Measurements from ENCODE around the gene TNFSF4. TPM values are rescaled to one million over a fixed set of nuclear protein-coding genes. Genes with fewer than 3 reads are reported as not detected.

The TNFSF4 gene
- total and polyA plus RNA-seq, 2 of the 4 experiments (the other 2 are of a cell fraction), result 13.4 to 19.7 TPM

GRCh38 chr1:173195596-173196088 is 11.5 kb downstream of the TNFSF4 start:
- ATAC-seq (ENCODE audit: low read depth) (no peak), DNase-seq (no peak)
- no peaks in the 10 kb centered on the region for H4K20me1 ChIP-seq (ENCODE audit: insufficient read depth, low read length)
- POLR2A ChIA-PET (ENCODE audit: unreplicated experiment), result no interaction called here
- H4K8ac ChIP-seq (ENCODE audit: low read depth in 2 of 2, low read length in 2 of 2), result no peak overlapping the region; a peak in 1 of 4 replicates
- WGBS, 2 experiments (ENCODE audit: extremely low coverage in 2 of 2, insufficient read length in 1 of 2), result 96% methylated on average over 2 of the region's 5 CpGs; no CpG with 5 or more reads in 1 of the 2 experiments
- no peak overlapping the region for H3K4me2 ChIP-seq (ENCODE audit: low read depth, low read length)
- no peaks in the 10 kb centered on the region for H3K9me3 ChIP-seq (ENCODE audit: control insufficient read depth, insufficient read depth, low read length)
- no TSS peak for BruUV-seq (replicated peaks)
- H3K4ac ChIP-seq (ENCODE audit: low read depth, low read length), result peak overlapping the region; percentile 44; the same call in 1 of the 2 replicates
- intact Hi-C loops (cut with micrococcal nuclease), result no loop called here
- dilution Hi-C loops (cut with HindIII; ENCODE audit: low sequenced_read_pairs, unreplicated experiment), result no loop called here
- no peak overlapping the region for H2AK9ac ChIP-seq (replicated peaks; ENCODE audit: low read depth, low read length, poor library complexity)
- no peak for TF ChIP-seq RAD21 (IDR thresholded peaks at IDR 0.05; ENCODE audit: low read length)
- TF ChIP-seq SMC3 (IDR thresholded peaks at IDR 0.05; ENCODE audit: low read depth, low read length), result no peak
- no peak for TF ChIP-seq CHD1 (IDR thresholded peaks at IDR 0.05; ENCODE audit: low read depth, low read length)
- no peak for TF ChIP-seq MXI1 (IDR thresholded peaks at IDR 0.05; ENCODE audit: borderline replicate concordance, low read depth, low read length)
- no peak for TF ChIP-seq RCOR1 (IDR thresholded peaks at IDR 0.05; ENCODE audit: insufficient replicate concordance, low read length)
- no peak for TF ChIP-seq FOS (IDR thresholded peaks at IDR 0.05; ENCODE audit: low read depth, low read length)
- TF ChIP-seq NFE2L2 (IDR thresholded peaks at IDR 0.05; ENCODE audit: low read depth, low read length), result no peak
- TF ChIP-seq MAFK (IDR thresholded peaks at IDR 0.05; ENCODE audit: low read depth, low read length), result no peak
- no peak for TF ChIP-seq MAZ (IDR thresholded peaks at IDR 0.05; ENCODE audit: borderline replicate concordance, low read depth, low read length)
- TF ChIP-seq RFX5 (IDR thresholded peaks at IDR 0.05; ENCODE audit: low read depth, low read length), result no peak
- TF ChIP-seq, protein P1, sequence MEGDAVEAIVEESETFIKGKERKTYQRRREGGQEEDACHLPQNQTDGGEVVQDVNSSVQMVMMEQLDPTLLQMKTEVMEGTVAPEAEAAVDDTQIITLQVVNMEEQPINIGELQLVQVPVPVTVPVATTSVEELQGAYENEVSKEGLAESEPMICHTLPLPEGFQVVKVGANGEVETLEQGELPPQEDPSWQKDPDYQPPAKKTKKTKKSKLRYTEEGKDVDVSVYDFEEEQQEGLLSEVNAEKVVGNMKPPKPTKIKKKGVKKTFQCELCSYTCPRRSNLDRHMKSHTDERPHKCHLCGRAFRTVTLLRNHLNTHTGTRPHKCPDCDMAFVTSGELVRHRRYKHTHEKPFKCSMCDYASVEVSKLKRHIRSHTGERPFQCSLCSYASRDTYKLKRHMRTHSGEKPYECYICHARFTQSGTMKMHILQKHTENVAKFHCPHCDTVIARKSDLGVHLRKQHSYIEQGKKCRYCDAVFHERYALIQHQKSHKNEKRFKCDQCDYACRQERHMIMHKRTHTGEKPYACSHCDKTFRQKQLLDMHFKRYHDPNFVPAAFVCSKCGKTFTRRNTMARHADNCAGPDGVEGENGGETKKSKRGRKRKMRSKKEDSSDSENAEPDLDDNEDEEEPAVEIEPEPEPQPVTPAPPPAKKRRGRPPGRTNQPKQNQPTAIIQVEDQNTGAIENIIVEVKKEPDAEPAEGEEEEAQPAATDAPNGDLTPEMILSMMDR (conservative IDR thresholded peaks at IDR 0.05; ENCODE audit: low read depth, low read length), result no peak
- no peak for TF ChIP-seq USF2 (IDR thresholded peaks at IDR 0.05; ENCODE audit: low read depth, low read length)
- no peak for TF ChIP-seq POLR2A (IDR thresholded peaks at IDR 0.05; ENCODE audit: low read depth, low read length)
- TF ChIP-seq CEBPB (IDR thresholded peaks at IDR 0.05; ENCODE audit: low read depth, low read length), result no peak
- no peak for TF ChIP-seq BHLHE40 (IDR thresholded peaks at IDR 0.05; ENCODE audit: low read depth, low read length)
- TF ChIP-seq ELK1 (IDR thresholded peaks at IDR 0.05; ENCODE audit: borderline replicate concordance, low read depth, low read length), result no peak
- H4K91ac ChIP-seq (ENCODE audit: insufficient read depth, low read depth, low read length), result no peak overlapping the region
- H3K4me1 ChIP-seq (ENCODE audit: control insufficient read depth, insufficient read depth, low read length), result peaks cover 3% of the 10 kb centered on the region
- H3K79me1 ChIP-seq (ENCODE audit: low read depth in 1 of 2, low read length in 2 of 2), result peaks cover 4 to 46% of the 10 kb centered on the region in 2 experiments; a peak in 3 of 4 replicates
- H2AK5ac ChIP-seq (ENCODE audit: low read depth, low read length), result peak overlapping the region; percentile 38; the same call in 1 of the 2 replicates
- H3K27me3 ChIP-seq (ENCODE audit: control insufficient read depth, insufficient read depth, low read length), result no peaks in the 10 kb centered on the region
- H2BK120ac ChIP-seq (ENCODE audit: low read depth, low read length), result no peak overlapping the region
- H3K9ac ChIP-seq (ENCODE audit: low read depth, low read length), result no peak overlapping the region
- H3K27ac ChIP-seq (ENCODE audit: insufficient read depth, low read length), result no peak overlapping the region
- H3K9me1 ChIP-seq (ENCODE audit: insufficient read depth, low read length), result peaks cover 13% of the 10 kb centered on the region
- no peak overlapping the region for H2AFZ ChIP-seq (replicated peaks; ENCODE audit: low read length, poor library complexity)
- H3K23ac ChIP-seq (ENCODE audit: low read depth, low read length), result no peak overlapping the region
- in situ Hi-C loops (cut with MboI; ENCODE audit: low sequenced_read_pairs), result loop anchor here (5.0 kb wide), 1 partner anchor 448 kb away; no protein-coding TSS in a partner anchor
- no peak overlapping the region for H2BK20ac ChIP-seq (ENCODE audit: low read depth, low read length)
- no peak overlapping the region for H2BK5ac ChIP-seq (ENCODE audit: low read depth, low read length, poor library complexity, severe bottlenecking)
- 0 out of 2 replicates have a peak, but pooled peaks cover 1% of the 10 kb centered on the region for H3K36me3 ChIP-seq (ENCODE audit: control insufficient read depth, insufficient read depth, low read length)
- no peak overlapping the region for H3K18ac ChIP-seq (ENCODE audit: low read depth, low read length)
- CTCF ChIA-PET, result no interaction called here
- no peak overlapping the region for H3K4me3 ChIP-seq (ENCODE audit: insufficient read depth, low read depth, low read length)
- no peak overlapping the region for H3K56ac ChIP-seq (ENCODE audit: extremely low read depth, insufficient read depth, low read length)
- H3K14ac ChIP-seq (replicated peaks; ENCODE audit: low read depth, low read length), result no peak overlapping the region
- peak overlapping the region; percentile 2; the same call in 1 of the 3 replicates for H2BK15ac ChIP-seq (ENCODE audit: low read depth, low read length)
- no peak overlapping the region; the same call in 1 of the 2 replicates for H4K5ac ChIP-seq (ENCODE audit: low read depth, low read length)
